HepG2 (cell line): ENCODE results near the gene BSN. TPM values are rescaled to one million over a fixed set of nuclear protein-coding genes. Genes with fewer than 3 reads are reported as not detected.
A peak's percentile ranks its signal among the peaks of the same experiment; 100 is the strongest.

Experiments
- BATF2 ChIP-seq: sonication (generic); formaldehyde crosslinking; IDR thresholded peaks from 2 replicates; pipeline ENCODE4 v1.8.0; 2022; ENCODE audit warnings: mild to moderate bottlenecking, missing genetic modification reagents, moderate library complexity
- HHEX ChIP-seq: IDR thresholded peaks from 2 replicates; pipeline ENCODE4 v1.6.1; 2016; ENCODE audit warnings: control low read depth
- HNRNPLL ChIP-seq: fragments of 200-400 bp; formaldehyde crosslinking; IDR thresholded peaks from 2 replicates; pipeline ENCODE4 v1.6.1; 2017; ENCODE audit warnings: mild to moderate bottlenecking, low read depth, low read length; ENCODE audit not compliant: poor library complexity, severe bottlenecking
- NFYC ChIP-seq: IDR thresholded peaks from 2 replicates; pipeline ENCODE4 v1.6.1; 2016; ENCODE audit warnings: missing genetic modification reagents, missing compliant biosample characterization
- SETDB1 ChIP-seq: sonication (generic); formaldehyde crosslinking; IDR thresholded peaks from 2 replicates; pipeline ENCODE4 v1.5.1; 2020; ENCODE audit warnings: missing genetic modification reagents, mild to moderate bottlenecking, borderline replicate concordance
- TAF15 ChIP-seq: fragments of 200-400 bp; formaldehyde crosslinking; IDR thresholded peaks from one replicate; pipeline ENCODE4 v1.6.1; 2018; ENCODE audit warnings: mild to moderate bottlenecking, low read depth, low read length; ENCODE audit not compliant: poor library complexity, severe bottlenecking
- TBX2 ChIP-seq: sonication (generic); formaldehyde crosslinking; IDR thresholded peaks from 2 replicates; pipeline ENCODE4 v1.5.0; 2020; ENCODE audit warnings: missing genetic modification reagents, mild to moderate bottlenecking, borderline replicate concordance
- TCF12 ChIP-seq, 2 experiments: fragments of 450-650 bp in 1 of 2; sonication (generic) in 1 of 2; formaldehyde crosslinking in 1 of 2; IDR thresholded peaks; 2 replicates each; pipeline versions ENCODE4 v1.6.1 to v1.8.0; 2017 to 2022; ENCODE audit warnings: antibody characterized with exemption in 1 of 2, mild to moderate bottlenecking in 1 of 2, missing genetic modification reagents in 1 of 2, moderate library complexity in 1 of 2
- TMF1 ChIP-seq: sonication (generic); formaldehyde crosslinking; IDR thresholded peaks from 2 replicates; pipeline ENCODE4 v1.8.1; 2022; ENCODE audit warnings: low read depth, missing genetic modification reagents
- ZFP37 ChIP-seq: sonication (generic); formaldehyde crosslinking; IDR thresholded peaks from 2 replicates; pipeline ENCODE4 v1.4.0; 2020; ENCODE audit warnings: missing genetic modification reagents, borderline replicate concordance
- ZFYVE20 ChIP-seq: sonication (generic); formaldehyde crosslinking; IDR thresholded peaks from 2 replicates; pipeline ENCODE4 v1.8.0; 2023; ENCODE audit warnings: low read depth, mild to moderate bottlenecking, moderate library complexity, missing genetic modification reagents, borderline replicate concordance
- ZNF143 ChIP-seq: sonication (generic); formaldehyde crosslinking; IDR thresholded peaks from 2 replicates; pipeline ENCODE4 v1.4.0; 2020; ENCODE audit warnings: missing genetic modification reagents
- ZNF18 ChIP-seq: sonication (generic); formaldehyde crosslinking; IDR thresholded peaks from 2 replicates; pipeline ENCODE4 v1.8.0; 2022; ENCODE audit warnings: mild to moderate bottlenecking, missing genetic modification reagents; ENCODE audit not compliant: insufficient replicate concordance
- ZNF207 ChIP-seq: fragments of 450-650 bp; IDR thresholded peaks from 2 replicates; pipeline ENCODE4 v1.6.1; 2016; ENCODE audit warnings: antibody characterized with exemption, borderline replicate concordance
- ZNF224 ChIP-seq: sonication (generic); formaldehyde crosslinking; IDR thresholded peaks from 2 replicates; pipeline ENCODE4 v1.5.0; 2020; ENCODE audit warnings: mild to moderate bottlenecking, missing genetic modification reagents
- ZNF282 ChIP-seq: fragments of 450-650 bp; IDR thresholded peaks from 2 replicates; pipeline ENCODE4 v1.6.1; 2018; ENCODE audit not compliant: partially characterized antibody
- ZNF446 ChIP-seq: sonication (generic); formaldehyde crosslinking; IDR thresholded peaks from 2 replicates; pipeline ENCODE4 v1.5.0; 2020; ENCODE audit warnings: mild to moderate bottlenecking, missing genetic modification reagents
- ZNF704 ChIP-seq: sonication (generic); formaldehyde crosslinking; IDR thresholded peaks from 2 replicates; pipeline ENCODE4 v1.8.1; 2023; ENCODE audit warnings: mild to moderate bottlenecking, inconsistent platforms, moderate library complexity, missing genetic modification reagents, borderline replicate concordance
- ZNF83 ChIP-seq: sonication (generic); formaldehyde crosslinking; IDR thresholded peaks from 2 replicates; pipeline ENCODE4 v1.4.0; 2020; ENCODE audit warnings: missing genetic modification reagents, mild to moderate bottlenecking, borderline replicate concordance
- ZSCAN9 ChIP-seq: IDR thresholded peaks from 2 replicates; pipeline ENCODE4 v1.6.1; 2016; ENCODE audit warnings: borderline replicate concordance
- polyA plus RNA-seq, 8 experiments: library from polyadenylated mRNA; depleted of rRNA in 3 of 8; stranded (reverse) in 7 of 8; unstranded in 1 of 8; fragments of >200 nt; fragmentation: Illumina TruSeq in 4 of 8; extraction: Trizol in 4 of 8; gene quantifications; 2 replicates each; pipeline versions ENCODE4 v1.2.1 to v1.2.3, GENCODE V29; 2011 to 2016; ENCODE audit warnings: low read depth in 4 of 8, missing spikeins in 1 of 8, mixed read lengths in 1 of 8; ENCODE audit not compliant: insufficient read depth in 1 of 8
- total RNA-seq, 5 experiments: library from RNA; depleted of rRNA; stranded (reverse); fragments of >200 nt; fragmentation: Illumina TruSeq; extraction: Trizol; gene quantifications; 2 replicates each; pipeline ENCODE4 v1.2.3, GENCODE V29; 2016; ENCODE audit warnings: low read depth in 1 of 5
- TF ChIP-seq, protein P1 (sequence below): sonication (generic); formaldehyde crosslinking; IDR thresholded peaks from 2 replicates; pipeline ENCODE4 v1.4.0; 2020; ENCODE audit warnings: missing genetic modification reagents, borderline replicate concordance

The BSN gene
- total and polyA plus RNA-seq, 2 of the 13 experiments (the other 11 are each of a cell fraction or from before 2014, with no cell fraction given) = 0.42 to 0.86 TPM

- no peak; the same call in 1 of the 2 replicates for TF ChIP-seq ZNF83
- peak; percentile 81; the same call in 1 of the 2 replicates for TF ChIP-seq ZNF224 (CRISPR knock-in tag)
- no peak for TF ChIP-seq TAF15
- no peak for TF ChIP-seq TCF12 (IDR thresholded peaks at IDR 0.05)
- no peak for TF ChIP-seq TCF12 (CRISPR knock-in tag; IDR thresholded peaks at IDR 0.05)
- peak; percentile 15; the same call in 1 of the 2 replicates for TF ChIP-seq ZNF704 (CRISPR knock-in tag)
- TF ChIP-seq ZNF143 (CRISPR knock-in tag) = no peak
- peak; percentile 97 for TF ChIP-seq ZNF18 (CRISPR knock-in tag)
- peak; percentile 18; the same call in 1 of the 2 replicates for TF ChIP-seq TMF1 (CRISPR knock-in tag)
- TF ChIP-seq BATF2 = peak; percentile 83; the same call in 1 of the 2 replicates
- no peak for TF ChIP-seq ZFYVE20 (CRISPR knock-in tag)
- TF ChIP-seq HNRNPLL = peak; percentile 63
- TF ChIP-seq ZNF207 = no peak
- no peak for TF ChIP-seq ZNF282
- TF ChIP-seq, protein P1, sequence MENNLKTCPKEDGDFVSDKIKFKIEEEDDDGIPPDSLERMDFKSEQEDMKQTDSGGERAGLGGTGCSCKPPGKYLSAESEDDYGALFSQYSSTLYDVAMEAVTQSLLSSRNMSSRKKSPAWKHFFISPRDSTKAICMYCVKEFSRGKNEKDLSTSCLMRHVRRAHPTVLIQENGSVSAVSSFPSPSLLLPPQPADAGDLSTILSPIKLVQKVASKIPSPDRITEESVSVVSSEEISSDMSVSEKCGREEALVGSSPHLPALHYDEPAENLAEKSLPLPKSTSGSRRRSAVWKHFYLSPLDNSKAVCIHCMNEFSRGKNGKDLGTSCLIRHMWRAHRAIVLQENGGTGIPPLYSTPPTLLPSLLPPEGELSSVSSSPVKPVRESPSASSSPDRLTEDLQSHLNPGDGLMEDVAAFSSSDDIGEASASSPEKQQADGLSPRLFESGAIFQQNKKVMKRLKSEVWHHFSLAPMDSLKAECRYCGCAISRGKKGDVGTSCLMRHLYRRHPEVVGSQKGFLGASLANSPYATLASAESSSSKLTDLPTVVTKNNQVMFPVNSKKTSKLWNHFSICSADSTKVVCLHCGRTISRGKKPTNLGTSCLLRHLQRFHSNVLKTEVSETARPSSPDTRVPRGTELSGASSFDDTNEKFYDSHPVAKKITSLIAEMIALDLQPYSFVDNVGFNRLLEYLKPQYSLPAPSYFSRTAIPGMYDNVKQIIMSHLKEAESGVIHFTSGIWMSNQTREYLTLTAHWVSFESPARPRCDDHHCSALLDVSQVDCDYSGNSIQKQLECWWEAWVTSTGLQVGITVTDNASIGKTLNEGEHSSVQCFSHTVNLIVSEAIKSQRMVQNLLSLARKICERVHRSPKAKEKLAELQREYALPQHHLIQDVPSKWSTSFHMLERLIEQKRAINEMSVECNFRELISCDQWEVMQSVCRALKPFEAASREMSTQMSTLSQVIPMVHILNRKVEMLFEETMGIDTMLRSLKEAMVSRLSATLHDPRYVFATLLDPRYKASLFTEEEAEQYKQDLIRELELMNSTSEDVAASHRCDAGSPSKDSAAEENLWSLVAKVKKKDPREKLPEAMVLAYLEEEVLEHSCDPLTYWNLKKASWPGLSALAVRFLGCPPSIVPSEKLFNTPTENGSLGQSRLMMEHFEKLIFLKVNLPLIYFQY (CRISPR knock-in tag) = no peak
- TF ChIP-seq SETDB1 = no peak
- no peak; the same call in 1 of the 2 replicates for TF ChIP-seq ZSCAN9 (CRISPR knock-in tag)
- TF ChIP-seq ZNF446 (CRISPR knock-in tag) = peak; percentile 67; the same call in 1 of the 2 replicates
- no peak for TF ChIP-seq ZFP37 (CRISPR knock-in tag)
- TF ChIP-seq NFYC (CRISPR knock-in tag) = peak; percentile 75
- TF ChIP-seq TBX2 (CRISPR knock-in tag) = peak; percentile 65; the same call in 1 of the 2 replicates
- no peak for TF ChIP-seq HHEX
Measured at GRCh38 chr3:49673715-49674496, 119.6 kb downstream of the BSN start, which contains the start of gene APEH (continued).
